GM18498 (cell line): ENCODE results near the gene AUTS2.

Experiments
- ATAC-seq: cut with Tn5 transposase; IDR thresholded peaks from one replicate; pipeline ENCODE4 v1.9.1; 2021; ENCODE audit warnings: mild to moderate bottlenecking, moderate library complexity; ENCODE audit not compliant: unreplicated experiment

AUTS2 gene

DNA sequence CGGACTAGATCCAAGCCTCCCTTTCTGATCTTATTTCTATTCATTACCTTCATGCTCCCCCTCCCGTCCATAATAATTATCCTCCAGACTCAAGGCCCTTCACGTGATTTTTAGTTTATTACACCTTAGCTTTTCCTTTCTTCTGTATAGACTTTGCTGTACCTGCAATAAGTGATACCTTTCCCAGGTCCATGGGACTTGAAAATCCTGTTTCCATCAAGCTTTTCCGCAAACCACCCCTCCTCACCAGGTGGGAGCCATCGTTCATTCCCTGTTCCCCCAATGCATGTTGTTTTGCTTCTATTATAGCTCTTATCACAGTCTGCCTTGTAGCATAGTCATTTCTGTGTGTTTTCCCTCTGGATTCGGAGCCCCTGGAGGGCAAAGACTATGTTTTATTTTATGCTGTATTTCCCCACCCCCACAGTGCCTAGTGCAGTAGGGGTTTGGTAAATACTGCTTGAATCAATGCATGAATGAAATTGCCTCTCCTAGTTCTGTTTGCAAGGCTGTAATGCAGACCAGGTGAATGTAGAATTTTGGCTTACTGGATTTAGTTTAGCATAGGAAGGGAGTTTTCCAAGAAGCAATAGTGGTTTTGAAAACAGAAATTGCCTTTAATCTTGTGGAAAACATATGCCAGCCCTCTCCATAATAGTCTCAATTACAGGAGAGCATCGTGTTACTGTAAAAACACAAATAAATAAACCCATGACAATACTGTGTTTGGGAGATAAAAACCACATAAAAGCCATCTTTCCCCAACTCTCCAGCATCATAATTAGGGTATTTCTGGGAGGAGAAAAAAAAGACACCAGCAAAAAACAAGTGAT lies 213.4 kb downstream of the AUTS2 start:
- no peak for ATAC-seq

DNA sequence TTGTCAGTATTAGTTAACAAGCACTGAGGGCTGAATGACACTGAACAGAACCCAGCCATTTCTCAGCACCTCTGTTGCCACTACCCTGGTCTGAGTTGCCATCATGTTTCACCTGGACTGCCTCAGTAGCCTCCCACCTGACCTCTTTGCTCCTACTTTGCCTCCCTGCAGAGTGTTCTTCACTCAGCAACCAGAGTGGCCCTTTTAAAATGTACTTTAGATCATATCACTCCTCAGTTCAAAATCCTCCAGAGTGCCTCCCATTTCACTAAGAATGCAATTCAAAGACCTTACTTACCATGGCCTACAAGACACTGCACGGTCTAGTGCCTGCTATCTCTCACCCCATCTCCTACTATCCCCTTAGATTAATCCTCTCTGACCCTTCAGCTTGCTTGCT lies 214.5 kb downstream of the AUTS2 start:
- no peak for ATAC-seq

DNA sequence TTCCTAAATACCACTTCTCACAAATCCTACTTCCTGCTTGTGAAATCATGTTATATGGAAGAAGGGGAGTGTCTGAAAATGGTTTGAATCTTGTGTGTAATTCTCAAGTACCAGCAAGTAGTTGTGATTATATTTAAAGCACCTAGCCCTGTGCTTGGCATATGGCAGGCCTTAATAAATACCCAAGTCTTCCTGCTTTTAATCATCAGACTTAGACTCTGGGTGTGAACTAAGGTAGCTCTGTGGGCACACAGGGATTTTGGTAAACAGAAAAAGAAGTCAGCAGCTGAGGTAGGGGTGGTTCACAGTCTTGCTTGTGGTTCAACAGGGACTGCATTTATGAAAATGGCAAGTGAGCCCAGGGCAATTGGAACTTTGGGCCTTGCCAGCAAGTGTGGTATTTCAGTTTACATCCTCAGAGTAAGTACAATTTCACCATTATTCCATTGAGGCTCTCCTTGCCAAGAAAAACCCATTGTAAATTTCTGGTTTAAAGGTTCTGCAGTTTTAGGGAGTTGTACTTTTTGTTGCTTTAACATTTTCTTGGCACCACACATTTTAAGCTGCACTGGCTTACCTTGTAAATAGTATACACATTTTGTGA lies 215.5 kb downstream of the AUTS2 start:
- ATAC-seq, result no peak

DNA sequence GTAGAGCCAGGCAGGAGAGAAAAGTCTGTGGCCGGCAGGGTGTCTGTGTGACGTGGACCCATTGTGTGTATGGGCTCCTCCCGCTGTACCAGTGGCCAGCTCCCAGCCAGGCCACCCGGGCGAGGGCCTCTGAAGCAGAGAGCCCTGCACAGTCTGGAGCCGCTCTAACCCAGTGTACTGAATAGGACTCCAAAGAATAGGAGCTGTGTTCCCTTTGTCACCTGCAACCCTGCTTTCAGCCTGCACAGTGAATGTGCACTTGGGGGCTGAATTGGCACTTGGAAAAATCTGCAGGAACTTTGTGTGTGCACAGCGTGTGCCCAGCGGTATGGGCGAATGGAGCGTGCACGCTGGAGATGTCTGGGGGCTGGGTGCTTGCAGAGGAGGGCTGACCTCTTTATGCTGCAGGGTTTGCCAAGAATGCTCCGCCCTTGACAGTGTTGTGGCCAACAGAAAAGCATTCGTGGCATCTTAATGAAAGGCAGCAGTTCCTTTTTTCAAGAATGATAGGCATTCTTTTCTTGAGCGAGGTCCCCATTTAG lies 216.2 kb downstream of the AUTS2 start:
- ATAC-seq, result no peak

DNA sequence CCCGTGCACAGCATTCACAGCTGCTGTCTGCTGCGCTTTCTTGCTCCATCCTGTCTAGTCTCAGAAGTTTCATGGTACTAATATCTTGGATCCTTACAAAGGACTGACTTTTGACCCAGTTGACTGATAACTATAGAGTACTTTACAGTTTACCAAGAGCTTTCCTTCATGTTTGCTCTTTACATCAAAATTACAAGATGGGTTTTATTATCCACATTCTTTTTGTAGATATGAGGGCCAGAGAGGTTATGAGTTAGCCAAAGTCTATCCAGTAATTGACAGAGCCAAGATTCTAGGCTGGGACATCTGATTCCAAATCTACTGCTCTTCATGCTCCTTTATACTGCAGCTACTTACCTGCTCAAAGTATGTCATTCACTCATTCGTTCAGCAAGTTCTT lies 218.2 kb downstream of the AUTS2 start:
- no peak for ATAC-seq

DNA sequence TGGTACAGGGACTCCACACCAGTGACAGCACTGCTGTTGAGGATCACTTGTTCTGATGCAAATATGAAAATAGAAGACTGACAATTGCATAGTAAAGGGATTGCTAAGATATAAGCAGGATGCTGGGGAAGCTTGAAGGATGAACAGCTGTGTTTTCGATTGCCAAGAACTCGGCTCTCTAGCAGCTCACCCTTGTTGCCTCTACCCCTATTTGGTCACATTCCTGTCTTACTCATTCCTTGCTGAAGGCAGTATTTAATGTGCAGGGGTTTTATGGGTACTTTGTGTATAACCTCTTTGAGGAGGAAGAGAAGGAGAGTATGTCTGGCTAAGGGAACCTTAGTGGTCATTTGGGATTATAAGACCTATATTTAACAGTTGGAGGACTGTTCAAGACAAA lies 218.8 kb downstream of the AUTS2 start:
- ATAC-seq, result no peak

DNA sequence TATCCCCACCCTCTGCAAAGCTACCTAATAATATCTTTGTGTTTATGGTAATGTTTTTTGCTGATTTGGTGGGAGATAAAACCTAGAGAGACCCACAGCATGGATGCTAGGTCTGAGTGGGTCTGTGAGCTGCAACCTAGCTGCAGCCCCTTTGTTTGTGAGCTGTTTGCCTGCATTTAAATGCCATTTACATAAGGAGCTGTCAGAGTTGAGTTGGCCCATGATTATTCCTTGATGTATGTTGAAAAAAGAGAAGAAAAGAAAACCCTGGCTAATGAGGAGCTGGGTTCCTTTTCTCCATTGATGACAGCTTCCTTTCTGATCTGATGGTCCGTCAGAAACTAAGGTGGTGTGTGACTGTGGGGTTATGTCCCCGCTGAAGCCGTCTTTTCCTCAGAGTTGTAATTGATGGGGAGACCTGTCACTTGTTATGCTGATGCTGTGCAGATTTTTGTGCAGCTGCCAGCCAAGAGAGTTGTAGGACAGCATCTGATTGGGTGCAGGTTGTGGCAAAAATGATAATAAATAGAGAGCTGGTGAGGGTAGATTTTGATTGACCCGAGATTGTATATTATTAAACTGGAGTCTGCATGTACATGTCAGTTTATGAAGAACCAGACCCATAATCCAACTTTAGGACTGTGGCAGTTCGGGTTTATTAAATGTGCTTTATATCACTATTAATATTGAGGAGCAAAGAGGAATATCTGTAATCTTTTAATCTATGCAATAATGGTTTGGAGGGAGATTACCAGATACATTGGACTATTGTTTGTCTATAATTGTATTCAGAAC lies 219.8 kb downstream of the AUTS2 start:
- no peak for ATAC-seq

DNA sequence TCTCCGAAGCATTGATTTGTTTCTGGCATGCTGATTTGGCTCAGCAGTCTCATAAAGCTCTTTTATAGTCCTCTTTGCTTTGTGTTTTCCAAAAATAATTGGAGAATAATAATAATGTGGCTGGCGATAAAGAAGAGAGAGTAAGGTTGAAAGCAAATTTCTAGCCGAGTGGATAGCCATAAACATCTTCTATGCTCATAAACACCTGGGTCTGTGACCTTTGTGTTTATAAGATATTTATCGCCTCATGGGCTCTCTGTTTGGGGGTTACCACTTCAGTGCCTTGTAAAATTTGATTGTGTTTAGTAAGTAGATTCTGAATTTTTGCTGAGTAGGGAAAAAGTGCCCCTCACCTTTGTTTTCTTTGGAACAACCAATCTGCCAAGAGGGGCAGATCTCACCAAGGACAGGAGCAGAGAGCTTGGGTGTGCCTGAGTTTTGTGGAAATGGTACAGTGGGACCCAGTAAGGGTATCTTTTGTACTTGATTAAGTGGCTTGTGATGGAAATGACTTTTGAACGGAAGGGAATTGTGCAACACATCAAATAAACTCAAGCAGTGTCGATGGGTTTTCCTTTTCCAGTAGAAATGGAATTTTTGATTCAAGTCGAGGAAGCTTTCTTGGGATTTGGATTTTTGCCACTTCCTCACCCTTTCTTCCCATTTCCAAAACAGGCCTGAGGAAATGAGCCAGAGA lies 220.5 kb downstream of the AUTS2 start:
- no peak for ATAC-seq

DNA sequence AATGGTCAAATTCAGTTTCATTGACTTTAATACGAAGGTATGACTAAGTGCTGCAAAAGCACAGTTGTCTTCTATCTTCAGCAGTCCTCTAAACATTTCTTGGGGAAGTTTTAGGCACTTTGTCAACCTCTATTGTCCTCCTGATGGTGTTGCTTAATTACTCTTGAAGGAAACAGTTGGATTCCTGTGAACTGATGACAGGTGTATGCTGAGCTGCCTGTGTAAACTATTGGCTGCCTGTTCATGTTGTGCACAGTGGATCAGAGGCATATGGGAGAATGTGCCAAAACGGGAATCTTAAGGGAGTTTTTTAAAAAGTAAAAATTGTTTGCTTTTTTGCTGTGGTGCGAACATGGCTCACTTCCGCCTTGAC lies 221.0 kb downstream of the AUTS2 start:
- ATAC-seq, result no peak

DNA sequence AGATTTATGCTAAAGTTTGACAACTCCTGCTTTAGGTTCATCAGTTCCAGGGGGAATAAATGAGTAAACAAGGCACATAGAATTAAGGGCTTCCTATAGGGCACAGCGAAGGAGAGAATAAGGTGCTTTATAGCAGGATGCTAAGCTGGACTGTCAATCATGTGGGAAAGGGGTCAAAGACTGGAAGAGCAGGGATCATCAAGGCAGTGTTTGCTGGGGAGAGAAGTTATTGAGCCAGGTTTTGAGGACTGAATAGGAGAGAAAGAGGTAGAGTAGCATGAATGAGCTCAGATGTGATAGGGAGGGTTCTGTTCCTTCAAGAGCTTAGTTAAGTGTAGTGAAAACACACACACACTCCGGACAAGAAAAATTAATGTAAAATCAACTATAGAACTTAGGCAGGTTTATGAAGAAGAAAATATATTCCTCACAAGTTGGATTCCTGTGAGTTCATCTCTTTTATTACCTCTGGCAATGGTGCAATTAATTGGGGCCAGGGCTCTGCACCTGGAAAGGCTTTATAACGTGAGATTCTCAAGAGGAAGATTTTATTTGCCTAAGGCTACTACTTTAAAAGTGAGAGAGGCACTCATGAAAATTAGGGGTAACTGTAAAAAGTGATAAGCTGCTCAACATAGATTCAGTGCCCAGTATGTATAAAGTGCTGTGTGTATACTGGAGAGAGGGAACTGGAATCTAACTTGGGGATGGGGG lies 222.4 kb downstream of the AUTS2 start:
- ATAC-seq, result no peak

DNA sequence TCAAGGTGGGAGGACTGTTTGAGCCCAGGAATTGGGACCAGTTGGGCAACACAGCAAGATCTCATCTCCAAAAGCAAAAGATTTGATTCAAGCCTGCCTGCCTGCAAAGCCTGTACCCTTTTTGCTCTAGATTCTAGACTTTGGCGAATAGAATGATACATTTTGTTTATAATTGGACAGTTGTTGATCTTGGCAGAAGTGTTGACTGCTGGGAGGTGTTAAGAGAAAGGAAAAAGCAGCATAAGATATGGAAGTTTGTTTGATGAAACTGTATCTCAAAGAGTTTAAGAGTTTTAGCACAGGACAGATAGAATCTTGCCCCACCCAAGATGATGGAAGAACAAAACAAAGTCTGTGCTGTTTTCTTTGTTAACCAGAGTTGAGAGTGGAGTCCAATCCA lies 224.1 kb downstream of the AUTS2 start:
- ATAC-seq, result no peak

DNA sequence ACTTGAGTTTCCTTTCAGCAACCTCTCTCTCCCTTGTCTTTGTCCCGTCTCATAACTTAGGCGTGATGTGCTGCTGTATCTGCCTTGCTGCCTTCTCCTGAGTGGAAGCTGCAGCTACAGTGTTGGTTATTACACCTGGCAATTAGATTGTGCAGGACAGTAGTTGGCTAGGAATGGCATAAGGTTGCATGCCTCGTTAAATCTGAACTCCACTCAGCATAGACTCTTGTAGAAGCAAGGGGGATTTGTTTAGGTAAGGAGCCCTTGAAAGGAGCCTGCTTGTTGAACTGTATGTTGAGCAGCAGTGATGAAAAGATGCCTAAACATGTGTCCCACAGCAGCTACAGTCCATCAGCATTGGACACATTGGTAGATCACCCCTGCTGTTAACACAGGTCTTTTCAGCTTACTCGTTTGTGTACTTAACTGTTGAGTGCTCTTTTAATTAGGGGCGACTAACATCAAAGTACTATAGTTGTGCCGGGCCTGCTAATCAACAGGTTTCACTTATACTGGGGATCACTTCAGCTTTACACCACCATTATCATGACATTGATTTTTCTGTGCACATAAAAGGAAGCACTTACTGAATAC lies 225.0 kb downstream of the AUTS2 start:
- ATAC-seq, result no peak

DNA sequence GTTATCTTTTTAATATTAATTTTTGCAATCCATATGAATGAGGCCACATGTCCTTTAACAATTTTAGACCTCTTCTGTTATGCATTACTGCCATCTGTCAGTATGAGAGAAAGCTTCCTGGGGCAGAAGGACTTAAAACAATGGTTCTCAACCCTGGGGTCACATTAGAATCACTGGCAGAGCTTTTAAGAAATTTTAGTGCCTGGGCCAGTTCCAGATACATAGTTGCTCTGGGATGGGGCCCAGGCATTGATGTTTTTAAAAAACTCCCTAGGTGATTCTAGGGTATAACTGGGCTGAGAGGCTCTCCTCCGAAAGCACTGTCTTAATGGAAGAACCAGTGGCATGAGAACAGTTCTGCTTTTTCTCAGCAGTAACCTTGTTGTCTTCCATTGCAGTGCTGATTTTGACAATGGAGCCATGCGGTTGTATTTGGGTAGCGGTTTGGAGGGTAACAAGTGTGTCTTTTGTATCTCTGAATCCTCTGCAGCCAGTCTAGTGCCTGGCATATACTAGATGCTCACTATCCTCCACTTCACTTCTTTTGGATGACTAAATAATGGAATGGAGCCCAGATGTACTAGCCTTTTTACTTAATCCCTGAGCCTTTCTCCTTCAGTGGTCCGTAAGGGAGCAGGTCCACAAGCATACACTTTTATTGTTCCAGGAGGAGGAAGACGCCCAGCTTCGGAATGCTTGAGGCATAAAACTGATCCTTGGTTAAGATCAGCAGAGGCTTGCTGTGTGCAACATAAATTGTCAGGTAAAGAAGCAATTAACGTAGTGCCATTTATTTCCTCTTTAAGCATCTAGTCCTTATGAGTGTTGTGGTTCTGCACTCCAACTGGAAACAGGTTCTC lies 227.1 kb downstream of the AUTS2 start:
- peak; percentile 35 for ATAC-seq

DNA sequence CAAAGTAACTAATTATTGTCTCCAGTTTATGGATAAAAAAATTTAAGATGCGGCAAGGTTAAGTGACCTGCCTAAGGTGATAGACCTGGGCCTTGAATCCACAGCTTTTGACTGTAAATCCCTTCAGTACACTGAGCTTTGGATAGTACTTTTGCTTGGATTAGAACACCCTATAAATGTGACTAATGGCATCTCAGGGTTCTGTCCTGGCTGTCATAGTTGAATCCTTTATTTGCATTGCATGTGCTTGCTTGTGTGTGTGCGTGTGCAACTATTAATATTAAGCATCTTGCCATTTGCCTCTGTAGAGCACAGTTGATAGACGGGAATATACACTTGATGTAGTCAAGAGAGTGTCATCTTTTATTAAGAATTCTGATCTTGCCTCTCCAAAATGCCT lies 228.0 kb downstream of the AUTS2 start:
- no peak for ATAC-seq

DNA sequence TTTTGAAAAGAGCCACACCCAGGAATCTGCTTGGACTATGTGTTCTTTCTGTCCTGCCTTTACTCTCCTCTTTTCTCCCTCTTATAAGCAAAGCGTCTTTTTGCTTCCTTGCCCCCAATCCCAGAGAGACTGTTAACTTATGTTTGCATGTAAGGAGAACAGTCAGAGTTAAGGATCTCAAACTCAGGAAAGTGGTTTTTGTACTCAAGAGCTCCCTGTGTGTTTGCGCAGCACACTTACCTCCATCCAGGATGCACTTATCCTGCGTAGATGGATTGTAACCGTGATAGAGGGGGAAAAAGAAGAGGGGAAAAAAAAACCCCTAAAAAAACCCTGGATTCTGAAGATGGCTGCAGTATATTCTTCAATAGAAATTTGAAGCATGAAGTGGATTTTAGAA lies 228.9 kb downstream of the AUTS2 start:
- ATAC-seq, result no peak

DNA sequence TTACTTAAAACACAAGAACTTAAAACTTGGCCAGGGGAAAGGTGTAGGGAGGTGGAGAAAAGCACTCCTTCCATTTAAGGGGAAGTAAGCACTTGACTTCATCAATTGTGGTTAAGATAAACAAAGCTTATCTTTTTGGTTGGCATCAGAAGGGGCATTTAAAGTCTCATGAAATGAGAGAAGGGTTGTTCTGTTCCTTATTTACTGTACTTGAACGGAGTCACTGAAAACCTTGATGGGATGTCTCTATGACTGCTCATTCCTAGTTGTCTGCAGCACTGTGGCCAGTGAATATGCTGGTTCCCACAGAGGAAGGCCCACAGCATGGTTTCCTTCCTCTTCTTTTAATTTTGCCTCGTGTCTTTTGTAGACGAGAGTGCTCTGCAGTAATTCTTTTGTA lies 229.3 kb downstream of the AUTS2 start:
- ATAC-seq, result no peak

DNA sequence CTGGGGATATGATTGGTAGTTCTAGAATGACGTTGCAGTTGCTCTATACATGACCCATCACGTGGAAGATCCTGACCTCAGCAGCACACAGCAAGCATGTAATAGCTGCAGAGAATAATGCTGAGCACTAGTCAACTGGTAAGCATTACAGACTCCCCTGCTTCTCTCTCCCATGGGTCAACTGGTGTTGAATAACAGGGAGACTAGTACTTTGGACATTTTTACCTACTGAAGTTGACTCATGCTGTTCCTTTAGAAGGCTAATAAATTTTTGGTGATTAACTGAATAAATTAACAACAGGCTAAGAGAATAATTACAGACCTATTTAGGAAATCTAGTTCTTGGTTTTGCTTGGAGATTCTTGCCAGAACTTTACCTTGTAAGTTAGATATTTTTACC lies 234.1 kb downstream of the AUTS2 start:
- ATAC-seq, result no peak

DNA sequence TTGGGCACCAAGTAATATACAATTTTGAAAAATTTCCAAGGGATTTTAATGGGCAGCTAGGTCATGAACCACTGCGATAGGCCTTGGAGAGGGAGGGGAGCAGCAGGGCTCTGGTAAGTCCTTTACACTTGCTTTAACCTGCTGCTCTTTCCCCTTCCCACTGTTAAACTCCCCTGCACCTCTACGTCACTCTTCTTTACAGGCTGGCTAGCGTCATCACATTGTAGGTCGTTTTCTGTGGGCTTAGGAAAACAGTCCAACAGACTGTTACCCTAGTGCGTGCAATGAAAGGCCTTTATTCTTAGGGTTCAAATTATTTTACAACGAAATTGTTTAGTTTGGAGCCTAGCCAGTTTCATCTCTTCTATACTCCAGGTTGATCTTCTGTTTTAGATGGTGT lies 235.7 kb downstream of the AUTS2 start:
- no peak for ATAC-seq

DNA sequence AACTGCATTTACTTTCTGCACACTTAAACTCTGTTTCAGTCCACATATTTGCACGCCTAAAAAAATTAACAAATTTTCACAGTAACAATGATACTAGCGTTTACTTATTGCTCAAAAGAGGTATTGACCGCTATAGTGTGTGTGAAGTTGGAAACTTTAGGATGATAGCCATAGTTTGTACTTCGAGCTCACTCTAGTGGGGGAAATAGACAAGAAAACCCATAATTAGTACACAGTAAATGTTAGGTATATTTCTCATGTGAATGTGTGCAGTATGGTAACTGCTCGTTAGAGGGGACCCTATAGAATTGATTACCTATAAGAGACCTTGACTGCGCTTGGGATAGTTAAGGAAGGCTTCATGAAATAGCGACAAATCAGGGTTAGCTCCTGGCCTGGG lies 238.4 kb downstream of the AUTS2 start:
- no peak for ATAC-seq
